SK-N-SH (cell line): ENCODE measurements around the gene BMP2K. TPM values are rescaled to one million over a fixed set of nuclear protein-coding genes. Genes with fewer than 3 reads are reported as not detected.

Experiments used
- CTCF ChIA-PET: fragments of 300-600, 350-600 bp; formaldehyde crosslinking; extraction: SDS; loops from one replicate; lab custom pipeline; 2021; lab: Yijun Ruan, JAX
- POLR2A ChIA-PET: fragments of 350-600 bp; sonication (Branson Sonifier 250); formaldehyde crosslinking; extraction: SDS; loops from one replicate; lab custom pipeline; 2020; ENCODE audit warnings: antibody characterized with exemption, inconsistent platforms; lab: Yijun Ruan, JAX
- DNase-seq: peaks from one replicate; pipeline ENCODE4 v3.0.0; 2012
- H2AFZ ChIP-seq: fragments of 200-600 bp; sonication (generic); 2 replicates; pipeline ENCODE4 v1.8.1; 2016; ENCODE audit warnings: antibody characterized with exemption, mild to moderate bottlenecking, low read depth
- H3F3A ChIP-seq: fragments of 200-600 bp; sonication (generic); replicated peaks from 2 replicates; pipeline ENCODE3; 2016; ENCODE audit warnings: antibody characterized with exemption, mild to moderate bottlenecking; ENCODE audit not compliant: insufficient read depth
- H3K27ac ChIP-seq, 2 experiments: fragments of 200-500 bp in 1 of 2; fragments of 200-600 bp in 1 of 2; sonication (Bioruptor generic) in 1 of 2; sonication (generic), shearing (Covaris generic) in 1 of 2; 2 replicates each; pipeline versions ENCODE4 v1.5.1 to v1.6.1; 2014 to 2016; ENCODE audit warnings: low read depth in 2 of 2, inconsistent platforms in 1 of 2, low read length in 1 of 2, mild to moderate bottlenecking in 1 of 2, mixed read lengths in 1 of 2
- H3K27me3 ChIP-seq: fragments of 200-600 bp; sonication (generic), shearing (Covaris generic); 2 replicates; pipeline ENCODE4 v1.6.1; 2016; ENCODE audit warnings: mixed run types; ENCODE audit not compliant: insufficient read depth
- H3K36me3 ChIP-seq, 2 experiments: fragments of 200-500 bp in 1 of 2; fragments of 200-600 bp in 1 of 2; sonication (Bioruptor generic) in 1 of 2; sonication (generic) in 1 of 2; replicated peaks in 1 of 2; 2 replicates each; pipeline versions ENCODE3 to v1.5.1; 2014 to 2016; ENCODE audit warnings: low read length in 1 of 2, mild to moderate bottlenecking in 1 of 2; ENCODE audit not compliant: insufficient read depth in 2 of 2, control insufficient read depth in 1 of 2
- H3K4me1 ChIP-seq, 2 experiments: fragments of 200-500 bp in 1 of 2; fragments of 200-600 bp in 1 of 2; sonication (Bioruptor generic) in 1 of 2; sonication (generic), shearing (Covaris generic) in 1 of 2; 2 replicates each; pipeline versions ENCODE4 v1.5.1 to v1.6.1; 2014 to 2016; ENCODE audit warnings: low read depth in 1 of 2, low read length in 1 of 2, mixed run types in 1 of 2; ENCODE audit not compliant: insufficient read depth in 2 of 2, control insufficient read depth in 1 of 2
- H3K4me2 ChIP-seq: fragments of 200-600 bp; sonication (generic), shearing (Covaris generic); 2 replicates; pipeline ENCODE4 v1.6.1; 2017; ENCODE audit warnings: mixed run types
- H3K4me3 ChIP-seq, 2 experiments: fragments of 200-500 bp in 1 of 2; fragments of 200-600 bp in 1 of 2; sonication (Bioruptor generic) in 1 of 2; sonication (generic), shearing (Covaris generic) in 1 of 2; 2 replicates each; pipeline versions ENCODE4 v1.5.1 to v1.8.1; 2014 to 2016; ENCODE audit warnings: low read depth in 2 of 2, inconsistent platforms in 1 of 2, low read length in 1 of 2, mild to moderate bottlenecking in 1 of 2, mixed read lengths in 1 of 2, moderate library complexity in 1 of 2
- H3K79me2 ChIP-seq: fragments of 200-600 bp; sonication (generic); 2 replicates; pipeline ENCODE4 v1.8.1; 2017; ENCODE audit warnings: mild to moderate bottlenecking; ENCODE audit not compliant: insufficient read depth
- H3K9ac ChIP-seq: fragments of 200-600 bp; sonication (generic); 2 replicates; pipeline ENCODE4 v1.6.1; 2017; ENCODE audit warnings: mixed run types
- H3K9me2 ChIP-seq: fragments of 200-600 bp; sonication (generic); 2 replicates; pipeline ENCODE4 v1.6.1; 2017; ENCODE audit warnings: mixed run types
- H3K9me3 ChIP-seq: fragments of 200-600 bp; sonication (generic); 2 replicates; pipeline ENCODE4 v1.6.1; 2017; ENCODE audit warnings: mixed run types, mild to moderate bottlenecking, moderate library complexity
- H4K20me1 ChIP-seq: fragments of 200-600 bp; sonication (generic); 2 replicates; pipeline ENCODE4 v1.6.1; 2017; ENCODE audit warnings: mild to moderate bottlenecking, mixed run types; ENCODE audit not compliant: insufficient read depth
- CHD2 ChIP-seq: fragments of 150-350 bp; IDR thresholded peaks from 2 replicates; pipeline ENCODE4 v1.6.1; 2018; ENCODE audit warnings: low read length; ENCODE audit not compliant: partially characterized antibody
- FOXJ3 ChIP-seq: sonication (generic); formaldehyde crosslinking; IDR thresholded peaks from 2 replicates; pipeline ENCODE4 v1.5.1; 2020; ENCODE audit warnings: mild to moderate bottlenecking, missing genetic modification reagents
- GABPA ChIP-seq: IDR thresholded peaks from 2 replicates; pipeline ENCODE4 v1.4.0; 2012; ENCODE audit warnings: low read depth, mild to moderate bottlenecking
- GATA2 ChIP-seq: sonication (generic); formaldehyde crosslinking; IDR thresholded peaks from 2 replicates; pipeline ENCODE4 v1.5.0; 2020; ENCODE audit warnings: mild to moderate bottlenecking, missing genetic modification reagents
- NRF1 ChIP-seq: IDR thresholded peaks from 2 replicates; pipeline ENCODE4 v1.6.1; 2012; ENCODE audit warnings: low read depth, mild to moderate bottlenecking, low read length
- RCOR1 ChIP-seq: fragments of 150-350 bp; IDR thresholded peaks from 2 replicates; pipeline ENCODE4 v1.6.1; 2017; ENCODE audit warnings: antibody characterized with exemption, low read length
- REST ChIP-seq: IDR thresholded peaks from 2 replicates; pipeline ENCODE4 v1.6.1; 2012; ENCODE audit warnings: mild to moderate bottlenecking, low read depth, low read length, moderate library complexity
- RXRA ChIP-seq: IDR thresholded peaks from 2 replicates; pipeline ENCODE4 v1.4.0; 2012; ENCODE audit warnings: low read depth, mild to moderate bottlenecking, borderline replicate concordance
- SIN3A ChIP-seq: IDR thresholded peaks from 2 replicates; pipeline ENCODE4 v1.6.1; 2012; ENCODE audit warnings: low read depth, mild to moderate bottlenecking, low read length, moderate library complexity, borderline replicate concordance
- SMC3 ChIP-seq: IDR thresholded peaks from 2 replicates; pipeline ENCODE4 v1.6.1; 2012; ENCODE audit warnings: low read depth, low read length, improper control_type of control experiment
- TAF1 ChIP-seq: IDR thresholded peaks from 2 replicates; pipeline ENCODE4 v1.6.1; 2012; ENCODE audit warnings: low read depth, mild to moderate bottlenecking, low read length, moderate library complexity, borderline replicate concordance
- USF2 ChIP-seq: fragments of 150-350 bp; IDR thresholded peaks from 2 replicates; pipeline ENCODE4 v1.6.1; 2017; ENCODE audit warnings: antibody characterized with exemption, low read length, low read depth, borderline replicate concordance
- ZBTB33 ChIP-seq: IDR thresholded peaks from 2 replicates; pipeline ENCODE4 v1.4.0; 2012; ENCODE audit warnings: low read depth, borderline replicate concordance
- WGBS: methylation state at CpG from one replicate; pipeline ENCODE4 v1.1.6; 2017; ENCODE audit warnings: low lambda C conversion rate; 5-methylcytosine and 5-hydroxymethylcytosine counted together
- polyA plus RNA-seq, 3 experiments: library from polyadenylated mRNA; depleted of rRNA; stranded (reverse); fragments of >200 nt; gene quantifications; 2 replicates each; pipeline ENCODE4 v1.2.3, GENCODE V29; 2012
- TF ChIP-seq, protein P1 (sequence below): fragments of 200-600 bp; sonication (generic); IDR thresholded peaks from 2 replicates; pipeline ENCODE4 v1.6.1; 2017; ENCODE audit warnings: antibody characterized with exemption, mild to moderate bottlenecking, moderate library complexity
- TF ChIP-seq, protein P2 (sequence below): IDR thresholded peaks from 2 replicates; pipeline ENCODE4; 2012

The BMP2K gene
- polyA plus RNA-seq, 1 of the 3 experiments (the other 2 are of a cell fraction) = 7.2 TPM

GRCh38 chr4:78902298-78902697 is 126.1 kb downstream of the BMP2K start:
- ChIA-PET CTCF (no interaction called here), POLR2A (no interaction called here)
- no peak overlapping the region for H2AFZ ChIP-seq
- no peaks in the 10 kb centered on the region for H3K9me2 ChIP-seq
- no peaks in the 10 kb centered on the region for H3K4me1 ChIP-seq
- no peaks in the 10 kb centered on the region for H3K79me2 ChIP-seq
- no peaks in the 10 kb centered on the region for H3K27me3 ChIP-seq
- H4K20me1 ChIP-seq = no peaks in the 10 kb centered on the region
- TF ChIP-seq NRF1 (no peak), CHD2 (no peak), REST (no peak)
- TF ChIP-seq, protein P1, sequence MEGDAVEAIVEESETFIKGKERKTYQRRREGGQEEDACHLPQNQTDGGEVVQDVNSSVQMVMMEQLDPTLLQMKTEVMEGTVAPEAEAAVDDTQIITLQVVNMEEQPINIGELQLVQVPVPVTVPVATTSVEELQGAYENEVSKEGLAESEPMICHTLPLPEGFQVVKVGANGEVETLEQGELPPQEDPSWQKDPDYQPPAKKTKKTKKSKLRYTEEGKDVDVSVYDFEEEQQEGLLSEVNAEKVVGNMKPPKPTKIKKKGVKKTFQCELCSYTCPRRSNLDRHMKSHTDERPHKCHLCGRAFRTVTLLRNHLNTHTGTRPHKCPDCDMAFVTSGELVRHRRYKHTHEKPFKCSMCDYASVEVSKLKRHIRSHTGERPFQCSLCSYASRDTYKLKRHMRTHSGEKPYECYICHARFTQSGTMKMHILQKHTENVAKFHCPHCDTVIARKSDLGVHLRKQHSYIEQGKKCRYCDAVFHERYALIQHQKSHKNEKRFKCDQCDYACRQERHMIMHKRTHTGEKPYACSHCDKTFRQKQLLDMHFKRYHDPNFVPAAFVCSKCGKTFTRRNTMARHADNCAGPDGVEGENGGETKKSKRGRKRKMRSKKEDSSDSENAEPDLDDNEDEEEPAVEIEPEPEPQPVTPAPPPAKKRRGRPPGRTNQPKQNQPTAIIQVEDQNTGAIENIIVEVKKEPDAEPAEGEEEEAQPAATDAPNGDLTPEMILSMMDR = no peak
- no peak overlapping the region for H3K27ac ChIP-seq
- WGBS = 93% methylated on average over 1 of the region's 1 CpG
- no peak overlapping the region for H3K4me2 ChIP-seq
- peaks cover 2 to 40% of the 10 kb centered on the region in 2 experiments for H3K36me3 ChIP-seq
- no peaks in the 10 kb centered on the region for H3K9me3 ChIP-seq
- no peak overlapping the region for H3K9ac ChIP-seq
- DNase-seq = no peak
- no peaks in the 10 kb centered on the region for H3F3A ChIP-seq
- no peak overlapping the region for H3K4me3 ChIP-seq

- H3K27ac ChIP-seq = no peak overlapping the region
- H3K36me3 ChIP-seq = peaks cover 5 to 37% of the 10 kb centered on the region in 2 experiments
- CTCF ChIA-PET = no interaction called here
- POLR2A ChIA-PET = no interaction called here
- H3K4me1 ChIP-seq = no peaks in the 10 kb centered on the region
- H3K9me2 ChIP-seq = no peaks in the 10 kb centered on the region
- no peaks in the 10 kb centered on the region for H3K79me2 ChIP-seq
- H4K20me1 ChIP-seq = no peaks in the 10 kb centered on the region
- H2AFZ ChIP-seq = no peak overlapping the region
- no peaks in the 10 kb centered on the region for H3F3A ChIP-seq
- 92% methylated on average over 1 of the region's 1 CpG for WGBS
- no peak overlapping the region for H3K4me2 ChIP-seq
- no peak for DNase-seq
- no peak overlapping the region for H3K9ac ChIP-seq
- H3K4me3 ChIP-seq = no peak overlapping the region
- H3K27me3 ChIP-seq = no peaks in the 10 kb centered on the region
- H3K9me3 ChIP-seq = no peaks in the 10 kb centered on the region
- TF ChIP-seq SIN3A = no peak
- TF ChIP-seq, protein P1 = no peak
- TF ChIP-seq SMC3 = no peak
- TF ChIP-seq, protein P2, sequence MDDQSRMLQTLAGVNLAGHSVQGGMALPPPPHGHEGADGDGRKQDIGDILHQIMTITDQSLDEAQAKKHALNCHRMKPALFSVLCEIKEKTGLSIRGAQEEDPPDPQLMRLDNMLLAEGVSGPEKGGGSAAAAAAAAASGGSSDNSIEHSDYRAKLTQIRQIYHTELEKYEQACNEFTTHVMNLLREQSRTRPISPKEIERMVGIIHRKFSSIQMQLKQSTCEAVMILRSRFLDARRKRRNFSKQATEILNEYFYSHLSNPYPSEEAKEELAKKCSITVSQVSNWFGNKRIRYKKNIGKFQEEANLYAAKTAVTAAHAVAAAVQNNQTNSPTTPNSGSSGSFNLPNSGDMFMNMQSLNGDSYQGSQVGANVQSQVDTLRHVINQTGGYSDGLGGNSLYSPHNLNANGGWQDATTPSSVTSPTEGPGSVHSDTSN = no peak
- TF ChIP-seq GATA2 (CRISPR knock-in tag) = no peak
- no peak for TF ChIP-seq USF2
- TF ChIP-seq ZBTB33 = no peak
- no peak for TF ChIP-seq FOXJ3 (CRISPR knock-in tag)
- TF ChIP-seq RCOR1 = no peak
- no peak for TF ChIP-seq GABPA
- no peak for TF ChIP-seq RXRA
- TF ChIP-seq TAF1 = no peak
These were observed 128.0 kb downstream of the BMP2K start for GRCh38 chr4:78904143-78904542.
